Measurements from ENCODE around the gene ANK2. TPM values are rescaled to one million over a fixed set of nuclear protein-coding genes. Genes with fewer than 3 reads are reported as not detected.

The ANK2 gene
- total and polyA plus RNA-seq, 2 of the 13 experiments (the other 11 are each of a cell fraction or from before 2014, with no cell fraction given) = 2.7 to 15.1 TPM

- H3K36me3 ChIP-seq (replicated peaks in 1 of 2; ENCODE audit: control insufficient read depth in 1 of 2, insufficient read depth in 2 of 2, low read length in 2 of 2) = no peaks in the 10 kb centered on the region
- ChIA-PET POLR2A (no interaction called here), CTCF (ENCODE audit: low intra/inter-chr PET ratio, low total read pairs) (no interaction called here)
- no peak overlapping the region for H3K27ac ChIP-seq (ENCODE audit: extremely low read length, insufficient read depth, low read length)
- H3K79me2 ChIP-seq (ENCODE audit: insufficient read depth, low read length) = no peaks in the 10 kb centered on the region
- H3K9ac ChIP-seq (ENCODE audit: insufficient read depth, low read depth, low read length) = no peak overlapping the region
- no peak overlapping the region for H3K4me2 ChIP-seq (ENCODE audit: low read depth, low read length)
- TF ChIP-seq ZNF263 (CRISPR knock-in tag; IDR thresholded peaks at IDR 0.05) (no peak), PRDM4 (CRISPR knock-in tag; IDR thresholded peaks at IDR 0.05; ENCODE audit: borderline replicate concordance) (no peak), HNF1B (CRISPR knock-in tag; IDR thresholded peaks at IDR 0.05) (no peak), SIN3A (IDR thresholded peaks at IDR 0.05; ENCODE audit: borderline replicate concordance, low read depth, low read length) (no peak), PBX3 (CRISPR knock-in tag; IDR thresholded peaks at IDR 0.05; ENCODE audit: borderline replicate concordance) (no peak), ZNF7 (CRISPR knock-in tag; IDR thresholded peaks at IDR 0.05) (no peak), ZMYM4 (CRISPR knock-in tag; IDR thresholded peaks at IDR 0.05) (no peak), ZNF224 (CRISPR knock-in tag; IDR thresholded peaks at IDR 0.05) (no peak)
- no peaks in the 10 kb centered on the region for H3K27me3 ChIP-seq (ENCODE audit: control insufficient read depth in 1 of 2, insufficient read depth in 2 of 2, low read length in 2 of 2)
- H4K20me1 ChIP-seq (ENCODE audit: insufficient read depth, low read length) = no peaks in the 10 kb centered on the region
- ATAC-seq (no peak), FAIRE-seq (no peak), DNase-seq (ENCODE audit: low spot score) (no peak)
- H3K4me1 ChIP-seq (ENCODE audit: insufficient read depth, low read length) = no peaks in the 10 kb centered on the region
- H3K4me3 ChIP-seq (replicated peaks in 1 of 3; ENCODE audit: insufficient read depth in 1 of 3, low read depth in 2 of 3, low read length in 3 of 3) = no peak overlapping the region
- no peaks in the 10 kb centered on the region for H3K9me3 ChIP-seq (ENCODE audit: low read length)
- in situ Hi-C loops (cut with HindIII; ENCODE audit: extremely low pct_ligation_motif_present, low pct_unique_long_range_greater_than_20kb) = no loop called here
- WGBS (ENCODE audit: low lambda C conversion rate) = 72% methylated on average over 1 of the region's 1 CpG
- no peak overlapping the region for H2AFZ ChIP-seq (ENCODE audit: low read length)
- no TSS peak for BruUV-seq (replicated peaks)
- intact Hi-C loops (cut with micrococcal nuclease; ENCODE audit: unreplicated experiment) = no loop called here
Measured at GRCh38 chr4:113303315-113303714, 253.9 kb downstream of the ANK2 start.
